Activated CD8-positive, alpha-beta memory T cell treated with anti-CD3 and anti-CD28 coated beads, Interleukin-2, amount 50 U/mL, for 48 hours (primary cell): ENCODE results near the gene FOXD1.

ENCODE experiments used
- DNase-seq: peaks from one replicate; pipeline ENCODE4 v3.0.0-alpha.2; 2020

FOXD1 gene

GRCh38 chr5:73438645-73439470 is 9.7 kb downstream of the FOXD1 start:
- DNase-seq: no peak

GRCh38 chr5:73437777-73438644 is 10.6 kb downstream of the FOXD1 start:
- no peak for DNase-seq

GRCh38 chr5:73437101-73437776 is 11.3 kb downstream of the FOXD1 start:
- peak; percentile 61 for DNase-seq

GRCh38 chr5:73436535-73437100 is 12.0 kb downstream of the FOXD1 start:
- DNase-seq: no peak

GRCh38 chr5:73435759-73436534 is 12.6 kb downstream of the FOXD1 start:
- DNase-seq: no peak

GRCh38 chr5:73434907-73435306 is 13.7 kb downstream of the FOXD1 start:
- DNase-seq: no peak

- no peak for DNase-seq
These were observed 14.1 kb downstream of the FOXD1 start for GRCh38 chr5:73434461-73434860.

- no peak for DNase-seq
These were observed 14.6 kb downstream of the FOXD1 start for GRCh38 chr5:73433982-73434342.

GRCh38 chr5:73433272-73433981 is 15.2 kb downstream of the FOXD1 start:
- DNase-seq: no peak

- no peak for DNase-seq
These were observed 17.2 kb downstream of the FOXD1 start for GRCh38 chr5:73431204-73431851.

- DNase-seq: no peak
These were observed 22.5 kb downstream of the FOXD1 start for GRCh38 chr5:73426034-73426433.

GRCh38 chr5:73424556-73424977 is 24.0 kb downstream of the FOXD1 start:
- DNase-seq: no peak

GRCh38 chr5:73422164-73422563 is 26.4 kb downstream of the FOXD1 start:
- no peak for DNase-seq

GRCh38 chr5:73420666-73421065 is 27.9 kb downstream of the FOXD1 start:
- DNase-seq: no peak

GRCh38 chr5:73419465-73420390 is 28.8 kb downstream of the FOXD1 start:
- peak; percentile 59 for DNase-seq

- no peak for DNase-seq
These were observed 29.5 kb downstream of the FOXD1 start for GRCh38 chr5:73419117-73419464.

GRCh38 chr5:73418244-73418691 is 30.3 kb downstream of the FOXD1 start:
- no peak for DNase-seq

- DNase-seq: no peak
These were observed 31.1 kb downstream of the FOXD1 start for GRCh38 chr5:73417303-73418034.

GRCh38 chr5:73415617-73416016 is 33.0 kb downstream of the FOXD1 start:
- no peak for DNase-seq
